Small intestine (tissue), 16 donors: ENCODE data around the gene SMIM12. TPM values are rescaled to one million over a fixed set of nuclear protein-coding genes. Genes with fewer than 3 reads are reported as not detected.

Experiments
- DNase-seq, 2 donors: peaks; one replicate each; pipeline versions ENCODE4 v3.0.0 to v3.0.0-alpha.2; 2013
- FAIRE-seq: peaks from 2 replicates; lab custom pipeline; 2012; peaks lifted over from hg19 to GRCh38; lab: Jason Lieb, UNC
- H3K27ac ChIP-seq, 3 donors: one replicate each; pipeline ENCODE4 v1.5.1; 2013; ENCODE audit warnings: low read length in 2 of 3, mild to moderate bottlenecking in 2 of 3, control low read depth in 1 of 3, inconsistent platforms in 1 of 3, low read depth in 1 of 3, moderate library complexity in 1 of 3
- H3K27me3 ChIP-seq, 3 donors: one replicate each; pipeline ENCODE4 v1.6.1; 2013; ENCODE audit warnings: low read length in 3 of 3, inconsistent platforms in 1 of 3; ENCODE audit not compliant: control insufficient read depth in 3 of 3, insufficient read depth in 3 of 3
- H3K36me3 ChIP-seq, 3 donors: one replicate each; pipeline ENCODE4 v1.6.1; 2013; ENCODE audit warnings: low read length in 3 of 3, inconsistent platforms in 1 of 3, low read depth in 1 of 3, mild to moderate bottlenecking in 1 of 3, moderate library complexity in 1 of 3; ENCODE audit not compliant: control insufficient read depth in 3 of 3, insufficient read depth in 2 of 3
- H3K4me1 ChIP-seq, 3 donors: one replicate each; pipeline ENCODE4 v1.6.1; 2013; ENCODE audit warnings: low read length in 2 of 3, inconsistent platforms in 1 of 3, low read depth in 1 of 3, mild to moderate bottlenecking in 1 of 3, moderate library complexity in 1 of 3; ENCODE audit not compliant: control insufficient read depth in 3 of 3, insufficient read depth in 2 of 3
- H3K4me3 ChIP-seq, 3 donors: one replicate each; pipeline ENCODE4 v1.5.1; 2013; ENCODE audit warnings: low read length in 3 of 3, control low read depth in 1 of 3, inconsistent platforms in 1 of 3, low read depth in 1 of 3, mild to moderate bottlenecking in 1 of 3, moderate library complexity in 1 of 3
- H3K9me3 ChIP-seq, 2 donors: one replicate each; pipeline ENCODE4 v1.6.1; 2013; ENCODE audit warnings: low read depth in 1 of 2, low read length in 1 of 2; ENCODE audit not compliant: control insufficient read depth in 2 of 2, insufficient read depth in 1 of 2
- WGBS, 3 donors: extraction: QIAGEN DNeasy Blood & Tissue Kit; methylation state at CpG; one replicate each; pipeline ENCODE4 v1.1.7; 2013; 5-methylcytosine and 5-hydroxymethylcytosine counted together
- long read RNA-seq, 10 donors: transcript quantifications; one replicate each; lab custom pipeline, GENCODE V29; 2026
- polyA plus RNA-seq, 4 donors: library from polyadenylated mRNA; stranded (reverse) in 3 of 4; unstranded in 1 of 4; fragments of 200-250 nt in 3 of 4; fragments of 120-200 nt in 1 of 4; gene quantifications; one replicate each; pipeline versions ENCODE4 v1.2.1 to v1.2.3, GENCODE V29; 2013
- donor health status: healthy with polysubstance abuse.
- donor health status: control.
- donor health status: control.
- donor health status: Bipolar disorder and iron deficiency.
- donor health status: healthy.

Gene SMIM12, protein sequence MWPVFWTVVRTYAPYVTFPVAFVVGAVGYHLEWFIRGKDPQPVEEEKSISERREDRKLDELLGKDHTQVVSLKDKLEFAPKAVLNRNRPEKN
- polyA plus RNA-seq = 10 to 100 TPM; 26.6 to 53.2 (median 35.0) TPM
- long read RNA-seq, donor 1 = 0 reads
- long read RNA-seq, donor 2, transcript SMIM12-206 (2 exons, 3,454 nt) = major isoform, 8 of 10 reads
- long read RNA-seq, donor 2, partial matches to known transcripts = 0 of 10 reads
- long read RNA-seq, donor 2, other reads (novel, unspliced or antisense) = 0 of 10 reads
- long read RNA-seq, donor 3, transcript SMIM12-206 (2 exons, 3,454 nt) = major isoform, 7 of 15 reads
- long read RNA-seq, donor 3, partial matches to known transcripts = 0 of 15 reads
- long read RNA-seq, donor 3, other reads (novel, unspliced or antisense) = 5 of 15 reads
- long read RNA-seq, donor 4, partial matches to known transcripts = 0 of 1 reads
- long read RNA-seq, donor 4, other reads (novel, unspliced or antisense) = 0 of 1 reads
- long read RNA-seq, donor 5, transcript SMIM12-206 (2 exons, 3,454 nt) = major isoform, 7 of 7 reads
- long read RNA-seq, donor 5, partial matches to known transcripts = 0 of 7 reads
- long read RNA-seq, donor 5, other reads (novel, unspliced or antisense) = 0 of 7 reads
- long read RNA-seq, donor 6, transcript SMIM12-206 (2 exons, 3,454 nt) = major isoform, 14 of 15 reads
- long read RNA-seq, donor 6, partial matches to known transcripts = 0 of 15 reads
- long read RNA-seq, donor 6, other reads (novel, unspliced or antisense) = 0 of 15 reads
- long read RNA-seq, donor 7 = 0 reads
- long read RNA-seq, donor 8 = 0 reads
- long read RNA-seq, donor 9, partial matches to known transcripts = 0 of 4 reads
- long read RNA-seq, donor 9, other reads (novel, unspliced or antisense) = 0 of 4 reads
- long read RNA-seq, donor 10, transcript SMIM12-206 (2 exons, 3,454 nt) = major isoform, 17 of 51 reads
- long read RNA-seq, donor 10, partial matches to known transcripts = 33 of 51 reads
- long read RNA-seq, donor 10, other reads (novel, unspliced or antisense) = 0 of 51 reads

DNA sequence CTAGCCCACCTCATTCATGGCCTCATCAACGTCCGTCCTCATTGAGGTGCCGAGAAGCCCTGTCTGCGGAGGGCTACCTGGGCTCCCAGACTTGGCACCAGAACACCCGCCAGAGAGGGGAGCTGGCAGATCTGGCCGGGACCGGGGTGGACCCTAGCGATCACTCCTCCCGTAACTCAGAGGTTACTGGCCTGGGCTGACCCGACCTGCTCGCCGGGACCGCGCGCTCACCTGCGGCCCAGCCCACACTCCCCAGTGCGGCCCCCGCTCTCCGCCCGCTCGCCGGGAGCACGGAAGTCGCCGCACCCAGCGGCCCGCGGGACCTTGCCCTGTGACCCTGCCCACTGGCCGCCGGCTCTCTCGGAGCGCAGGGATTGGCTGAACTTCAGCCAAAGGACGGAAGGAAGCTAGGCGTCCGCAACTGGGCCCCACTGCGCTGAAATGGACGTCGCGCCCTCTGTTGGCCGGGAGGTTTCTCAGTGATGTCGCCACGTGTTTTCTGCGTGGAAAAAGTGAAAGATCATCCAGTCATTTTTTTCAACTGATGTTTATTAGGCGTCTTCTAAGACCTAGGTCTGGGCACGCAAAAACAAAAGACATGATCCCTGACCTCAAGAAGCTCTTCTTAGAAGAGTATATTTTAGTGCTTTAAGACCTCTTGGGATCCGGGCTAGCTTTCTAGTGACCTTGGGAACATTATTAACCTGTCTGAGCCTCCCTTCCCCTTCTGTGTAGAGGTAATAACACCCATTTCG, at the start of gene SMIM12:
Gene SMIM12, minus strand, starts transcription at position 304 of the 755 bp plus-strand sequence. CDS start 3,772 bp downstream, outside the sequence.
- DNase-seq = peak; percentile 97 to 98
- Histone ChIP-seq H3K9me3 (no peaks in the 10 kb centered on the region), H3K36me3 (peaks cover 5 to 16% (median 12%) of the 10 kb centered on the region in 3 donors), H3K27me3 (no peaks in the 10 kb centered on the region), H3K4me3 (peak within 1 kb of the TSS; percentile 83 to 97 (median 95)), H3K27ac (peak within 1 kb of the TSS; percentile 73 to 89 (median 88)), H3K4me1 (peaks cover 4 to 19% (median 8%) of the 10 kb centered on the region in 3 donors)
- 1% methylated on average over 42 to 47 of the region's 47 CpGs for WGBS, 3 donors
- FAIRE-seq = peak; percentile 10

- FAIRE-seq (no peak), DNase-seq (no peak)
- no peaks in the 10 kb centered on the region for H3K4me1 ChIP-seq
- H3K27me3 ChIP-seq = no peaks in the 10 kb centered on the region
- no peaks in the 10 kb centered on the region for H3K9me3 ChIP-seq
- H3K36me3 ChIP-seq = no peaks in the 10 kb centered on the region
- 54 to 63% (median 60%) methylated on average over 3 of the region's 3 CpGs for WGBS, 3 donors
- H3K27ac ChIP-seq = no peak overlapping the region
- no peak overlapping the region for H3K4me3 ChIP-seq
These were observed 48.8 kb upstream of the SMIM12 start for GRCh38 chr1:34908369-34908768.

- Histone ChIP-seq H3K9me3 (no peaks in the 10 kb centered on the region), H3K4me1 (no peaks in the 10 kb centered on the region), H3K27me3 (no peaks in the 10 kb centered on the region), H3K27ac (no peak overlapping the region), H3K4me3 (no peak overlapping the region), H3K36me3 (no peaks in the 10 kb centered on the region)
- DNase-seq = peak in 1 of 2 donors; percentile 18
- no peak for FAIRE-seq
- WGBS, 3 donors = 56 to 63% (median 63%) methylated on average over 5 of the region's 5 CpGs
These were observed 48.0 kb upstream of the SMIM12 start for GRCh38 chr1:34907487-34908090.

DNA sequence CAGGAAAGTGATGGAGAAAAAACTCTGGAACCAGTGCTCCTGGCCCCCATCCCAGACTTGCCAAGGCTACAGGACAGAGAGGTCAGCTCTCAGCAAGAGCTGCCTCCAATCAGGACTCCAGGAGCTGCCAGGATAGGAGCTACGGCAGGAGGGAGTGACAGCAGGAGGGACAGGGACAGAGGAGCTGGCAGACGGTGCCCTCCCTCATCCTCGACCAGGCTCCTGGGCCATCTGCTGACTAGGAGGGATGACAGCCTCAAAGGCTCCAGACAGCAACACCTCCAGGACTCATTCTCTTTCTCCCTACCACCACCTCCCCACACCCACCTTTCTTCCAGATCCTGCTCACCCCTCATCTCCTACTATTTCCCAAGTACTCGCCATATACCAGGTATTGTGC, 47.2 kb upstream of the SMIM12 start:
- Histone ChIP-seq H3K4me3 (no peak overlapping the region), H3K27ac (no peak overlapping the region), H3K9me3 (no peaks in the 10 kb centered on the region), H3K27me3 (no peaks in the 10 kb centered on the region), H3K4me1 (no peaks in the 10 kb centered on the region), H3K36me3 (no peaks in the 10 kb centered on the region)
- DNase-seq = no peak
- no peak for FAIRE-seq
- 53 to 66% (median 64%) methylated on average over 4 of the region's 4 CpGs for WGBS, 3 donors

DNA sequence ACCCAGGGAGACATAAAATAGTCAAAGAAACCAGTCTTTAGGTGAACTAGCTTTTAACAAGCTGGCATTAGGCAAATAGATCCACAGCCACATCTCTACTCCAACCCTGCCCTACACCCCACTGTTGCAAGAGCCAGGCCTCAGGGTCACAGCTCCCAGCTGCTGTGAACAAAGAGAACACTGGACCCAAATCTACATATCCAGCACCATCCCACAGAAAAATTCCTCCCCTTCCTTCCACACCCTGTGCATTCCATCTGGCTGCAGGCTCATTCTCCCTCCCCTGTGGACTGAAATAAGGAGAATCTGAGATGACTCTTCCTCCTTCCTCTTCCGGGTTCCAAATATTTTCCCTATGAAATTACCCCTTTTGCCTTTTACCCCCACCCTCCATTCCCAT, 46.7 kb upstream of the SMIM12 start:
- H3K4me3 ChIP-seq = no peak overlapping the region
- no peaks in the 10 kb centered on the region for H3K9me3 ChIP-seq
- H3K27me3 ChIP-seq = no peaks in the 10 kb centered on the region
- FAIRE-seq (no peak), DNase-seq (no peak)
- no peak overlapping the region for H3K27ac ChIP-seq
- 81 to 94% (median 88%) methylated on average over 1 of the region's 1 CpG for WGBS, 3 donors
- H3K4me1 ChIP-seq = no peaks in the 10 kb centered on the region
- H3K36me3 ChIP-seq = no peaks in the 10 kb centered on the region

GRCh38 chr1:34905098-34905459, 45.5 kb upstream of the SMIM12 start:
- Histone ChIP-seq H3K27me3 (no peaks in the 10 kb centered on the region), H3K27ac (no peak overlapping the region), H3K4me1 (no peaks in the 10 kb centered on the region), H3K9me3 (no peaks in the 10 kb centered on the region), H3K36me3 (no peaks in the 10 kb centered on the region), H3K4me3 (no peak overlapping the region)
- DNase-seq = no peak
- FAIRE-seq = no peak
- 81 to 84% (median 81%) methylated on average over 11 to 12 of the region's 12 CpGs for WGBS, 3 donors

DNA sequence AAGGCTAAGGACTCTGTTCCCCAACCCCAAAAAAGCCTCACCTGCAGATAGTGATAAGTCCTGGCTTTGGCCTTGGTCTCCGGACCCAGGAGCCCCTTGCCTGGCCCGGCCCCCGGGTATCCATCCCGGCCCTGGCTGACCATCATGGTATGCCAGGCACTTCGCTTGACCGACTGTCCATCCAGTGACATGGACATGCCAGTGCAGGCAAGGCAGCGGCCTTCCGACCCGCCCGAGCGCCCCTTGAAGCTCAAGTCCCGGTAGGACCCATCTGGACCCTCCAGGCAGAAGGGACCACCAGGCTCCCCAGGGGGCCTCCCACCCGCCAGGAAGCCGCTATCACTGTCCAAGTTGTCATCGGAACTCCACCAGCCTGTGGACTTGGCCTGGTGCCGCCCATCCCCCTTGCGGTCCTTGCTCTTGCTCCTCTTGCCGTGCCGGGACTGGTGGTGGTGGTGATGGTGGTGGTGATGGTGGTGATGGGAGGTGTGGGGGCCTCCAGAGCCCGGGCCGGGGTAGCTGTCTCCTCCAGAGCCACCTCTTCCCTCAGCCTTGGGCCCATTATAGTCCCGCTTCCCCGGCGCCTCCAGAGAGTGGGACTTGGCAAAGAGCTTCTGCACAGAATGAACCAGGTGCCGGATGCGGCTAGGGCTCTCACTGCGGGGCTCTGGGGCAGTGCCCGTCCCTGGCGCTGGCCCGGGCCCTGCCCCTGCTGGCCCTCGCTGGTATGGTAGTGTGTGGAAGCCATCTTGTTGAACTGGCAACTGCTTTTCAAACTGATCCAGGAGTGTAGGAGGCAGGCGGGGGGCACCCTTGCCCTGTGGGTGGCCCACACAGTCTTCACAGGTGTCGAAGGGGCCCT, 44.9 kb upstream of the SMIM12 start:
- Histone ChIP-seq H3K9me3 (no peaks in the 10 kb centered on the region), H3K4me3 (no peak overlapping the region), H3K36me3 (no peaks in the 10 kb centered on the region), H3K27ac (no peak overlapping the region), H3K4me1 (no peaks in the 10 kb centered on the region), H3K27me3 (peaks cover 0 to under 1% (median 0%) of the 10 kb centered on the region in 3 donors)
- DNase-seq (no peak), FAIRE-seq (no peak)
- WGBS, 3 donors = 80 to 90% (median 86%) methylated on average over 30 to 33 of the region's 33 CpGs
